Measurements from ENCODE around the gene OBP2A. TPM values are rescaled to one million over a fixed set of nuclear protein-coding genes. Genes with fewer than 3 reads are reported as not detected.

Gene OBP2A
- total and polyA plus RNA-seq, 10 of the 15 experiments (the other 5 are each of a cell fraction or from before 2014, with no cell fraction given) = not detected

- no peak overlapping the region for H2AFZ ChIP-seq (ENCODE audit: control insufficient read depth, low read depth, low read length)
- no peaks in the 10 kb centered on the region for H3K36me3 ChIP-seq (ENCODE audit: control insufficient read depth in 2 of 2, insufficient read depth in 2 of 2, low read length in 1 of 2)
- intact Hi-C loops (cut with micrococcal nuclease; ENCODE audit: unreplicated experiment) = no loop called here
- BruUV-seq (replicated peaks) = no TSS peak
- FAIRE-seq (no peak), DNase-seq (ENCODE audit: low read depth, low spot score) (no peak), ATAC-seq (no peak)
- no peaks in the 10 kb centered on the region for H3K79me2 ChIP-seq (ENCODE audit: control insufficient read depth, insufficient read depth, low read length)
- no peak overlapping the region for H3K4me2 ChIP-seq (ENCODE audit: control insufficient read depth, insufficient read depth)
- H3K9me3 ChIP-seq (replicated peaks; ENCODE audit: control insufficient read depth, insufficient read depth, low read length) = no peaks in the 10 kb centered on the region
- H3K4me3 ChIP-seq = no peak overlapping the region
- POLR2A ChIA-PET = no interaction called here
- no peaks in the 10 kb centered on the region for H3K27me3 ChIP-seq (replicated peaks in 1 of 2; ENCODE audit: control insufficient read depth in 2 of 2, insufficient read depth in 2 of 2, low read length in 1 of 2)
- no peak overlapping the region for H3K27ac ChIP-seq (ENCODE audit: control insufficient read depth, insufficient read depth)
- CTCF ChIA-PET = no interaction called here
- H3K4me1 ChIP-seq (ENCODE audit: control insufficient read depth, insufficient read depth, low read length) = no peaks in the 10 kb centered on the region
- H4K20me1 ChIP-seq (ENCODE audit: control insufficient read depth, insufficient read depth) = no peaks in the 10 kb centered on the region
- TF ChIP-seq SUZ12 (IDR thresholded peaks at IDR 0.05; ENCODE audit: unreplicated experiment) = no peak
- no peak for TF ChIP-seq ZSCAN29 (IDR thresholded peaks at IDR 0.05)
- no peak for TF ChIP-seq HDAC2 (IDR thresholded peaks at IDR 0.05)
- no peak for TF ChIP-seq ATF3 (IDR thresholded peaks at IDR 0.05; ENCODE audit: borderline replicate concordance, extremely low read depth, low read depth, low read length)
- SMC1A ChIA-PET (ENCODE audit: uncharacterized antibody, unreplicated experiment) = no interaction called here
- RAD21 ChIA-PET (ENCODE audit: unreplicated experiment) = no interaction called here
- H3K9ac ChIP-seq (ENCODE audit: control insufficient read depth, insufficient read depth, low read length) = no peak overlapping the region
- in situ Hi-C loops (cut with MboI) = no loop called here
- WGBS (ENCODE audit: insufficient coverage, insufficient replicate concordance, low lambda C conversion rate, missing lambda C conversion rate) = 29% methylated on average over 14 of the region's 15 CpGs
Observed at GRCh38 chr9:135586601-135587109, 40.7 kb downstream of the OBP2A start.

GRCh38 chr9:135587658-135588057 is 41.7 kb downstream of the OBP2A start:
- BruUV-seq (replicated peaks) = no TSS peak
- H3K27ac ChIP-seq (ENCODE audit: control insufficient read depth, insufficient read depth) = no peak overlapping the region
- intact Hi-C loops (cut with micrococcal nuclease; ENCODE audit: unreplicated experiment) (no loop called here), in situ Hi-C loops (cut with MboI) (no loop called here)
- H3K4me1 ChIP-seq (ENCODE audit: control insufficient read depth, insufficient read depth, low read length) = no peaks in the 10 kb centered on the region
- FAIRE-seq (no peak), ATAC-seq (no peak), DNase-seq (ENCODE audit: low read depth, low spot score) (no peak)
- SMC1A ChIA-PET (ENCODE audit: uncharacterized antibody, unreplicated experiment) = no interaction called here
- POLR2A ChIA-PET = no interaction called here
- H2AFZ ChIP-seq (ENCODE audit: control insufficient read depth, low read depth, low read length) = no peak overlapping the region
- H3K4me2 ChIP-seq (ENCODE audit: control insufficient read depth, insufficient read depth) = no peak overlapping the region
- no peak overlapping the region for H3K9ac ChIP-seq (ENCODE audit: control insufficient read depth, insufficient read depth, low read length)
- no peaks in the 10 kb centered on the region for H3K27me3 ChIP-seq (replicated peaks in 1 of 2; ENCODE audit: control insufficient read depth in 2 of 2, insufficient read depth in 2 of 2, low read length in 1 of 2)
- no peaks in the 10 kb centered on the region for H4K20me1 ChIP-seq (ENCODE audit: control insufficient read depth, insufficient read depth)
- 26% methylated on average over 5 of the region's 7 CpGs for WGBS (ENCODE audit: insufficient coverage, insufficient replicate concordance, low lambda C conversion rate, missing lambda C conversion rate)
- TF ChIP-seq SMAD1 (IDR thresholded peaks at IDR 0.05; ENCODE audit: low read depth, partially characterized antibody) (no peak), EED (IDR thresholded peaks at IDR 0.05; ENCODE audit: low read depth) (no peak), IKZF2 (IDR thresholded peaks at IDR 0.05) (no peak), SPI1 (IDR thresholded peaks at IDR 0.05; ENCODE audit: borderline replicate concordance, insufficient read depth, low read depth, low read length) (no peak), SMARCA5 (IDR thresholded peaks at IDR 0.05) (no peak), SMC3 (IDR thresholded peaks at IDR 0.05; ENCODE audit: borderline replicate concordance, low read length) (no peak), CBX5 (IDR thresholded peaks at IDR 0.05; ENCODE audit: low read depth) (no peak), ZBTB11 (CRISPR knock-in tag; IDR thresholded peaks at IDR 0.05) (no peak), MEF2B (IDR thresholded peaks at IDR 0.05; ENCODE audit: partially characterized antibody, poor library complexity, severe bottlenecking) (no peak), NR2F1 (conservative IDR thresholded peaks at IDR 0.05) (no peak)
- RAD21 ChIA-PET (ENCODE audit: unreplicated experiment) = no interaction called here
- no peaks in the 10 kb centered on the region for H3K79me2 ChIP-seq (ENCODE audit: control insufficient read depth, insufficient read depth, low read length)
- H3K9me3 ChIP-seq (replicated peaks; ENCODE audit: control insufficient read depth, insufficient read depth, low read length) = no peaks in the 10 kb centered on the region
- CTCF ChIA-PET = no interaction called here
- no peak overlapping the region for H3K4me3 ChIP-seq
- no peaks in the 10 kb centered on the region for H3K36me3 ChIP-seq (ENCODE audit: control insufficient read depth in 2 of 2, insufficient read depth in 2 of 2, low read length in 1 of 2)

All from GM12878 (cell line).